ENCODE measurements around the gene NFAM1.

Gene NFAM1

GRCh38 chr22:42366806-42367581 is 65.2 kb downstream of the NFAM1 start:
- no peak overlapping the region for H3K27ac ChIP-seq (ENCODE audit: low read depth, low read length)
- H3K79me2 ChIP-seq (ENCODE audit: insufficient read depth, low read length) = no peaks in the 10 kb centered on the region
- H2AFZ ChIP-seq (ENCODE audit: low read depth, low read length, severe bottlenecking) = no peak overlapping the region
- H3K4me2 ChIP-seq (ENCODE audit: low read depth, low read length, poor library complexity, severe bottlenecking) = no peak overlapping the region
- H3F3A ChIP-seq (ENCODE audit: insufficient read depth) = 0 out of 2 replicates have a peak, but pooled peaks cover 3% of the 10 kb centered on the region
- H3K36me3 ChIP-seq (ENCODE audit: low read length) = no peaks in the 10 kb centered on the region
- no peak overlapping the region for H3K4me3 ChIP-seq (ENCODE audit: insufficient read depth, low read length, poor library complexity, severe bottlenecking)
- no peaks in the 10 kb centered on the region for H4K20me1 ChIP-seq (ENCODE audit: low read depth, low read length)
- H3K9me3 ChIP-seq (ENCODE audit: insufficient read depth, low read length) = no peaks in the 10 kb centered on the region
- H3K27me3 ChIP-seq (ENCODE audit: low read length) = no peaks in the 10 kb centered on the region
- H3K9me2 ChIP-seq (replicated peaks; ENCODE audit: insufficient read depth, low read length) = no peaks in the 10 kb centered on the region
- TF ChIP-seq EZH2phosphoT487 (conservative IDR thresholded peaks at IDR 0.05; ENCODE audit: low read length) (no peak), CTCF (IDR thresholded peaks at IDR 0.05; ENCODE audit: insufficient read depth, low read length, poor library complexity, severe bottlenecking) (no peak)
- H3K9ac ChIP-seq (ENCODE audit: low read length) = no peak overlapping the region

- Histone ChIP-seq H3K9ac (ENCODE audit: low read length) (no peak overlapping the region), H3K4me2 (ENCODE audit: low read depth, low read length, poor library complexity, severe bottlenecking) (no peak overlapping the region), H3K9me3 (ENCODE audit: insufficient read depth, low read length) (no peaks in the 10 kb centered on the region), H3K27me3 (ENCODE audit: low read length) (no peaks in the 10 kb centered on the region), H3K79me2 (ENCODE audit: insufficient read depth, low read length) (no peaks in the 10 kb centered on the region), H3K27ac (ENCODE audit: low read depth, low read length) (no peak overlapping the region), H3K4me3 (ENCODE audit: insufficient read depth, low read length, poor library complexity, severe bottlenecking) (no peak overlapping the region), H2AFZ (ENCODE audit: low read depth, low read length, severe bottlenecking) (no peak overlapping the region), H3K36me3 (ENCODE audit: low read length) (no peaks in the 10 kb centered on the region), H4K20me1 (ENCODE audit: low read depth, low read length) (no peaks in the 10 kb centered on the region), H3K9me2 (replicated peaks; ENCODE audit: insufficient read depth, low read length) (no peaks in the 10 kb centered on the region), H3F3A (ENCODE audit: insufficient read depth) (0 out of 2 replicates have a peak, but pooled peaks cover 3% of the 10 kb centered on the region)
- no peak for TF ChIP-seq EZH2phosphoT487 (conservative IDR thresholded peaks at IDR 0.05; ENCODE audit: low read length)
- no peak for TF ChIP-seq CTCF (IDR thresholded peaks at IDR 0.05; ENCODE audit: insufficient read depth, low read length, poor library complexity, severe bottlenecking)
These were observed 66.1 kb downstream of the NFAM1 start for GRCh38 chr22:42365942-42366695.

GRCh38 chr22:42365111-42365865 is 66.9 kb downstream of the NFAM1 start:
- no peak overlapping the region for H3K4me3 ChIP-seq (ENCODE audit: insufficient read depth, low read length, poor library complexity, severe bottlenecking)
- H3F3A ChIP-seq (ENCODE audit: insufficient read depth) = 0 out of 2 replicates have a peak, but pooled peaks cover 3% of the 10 kb centered on the region
- H3K79me2 ChIP-seq (ENCODE audit: insufficient read depth, low read length) = no peaks in the 10 kb centered on the region
- H3K9ac ChIP-seq (ENCODE audit: low read length) = no peak overlapping the region
- H3K9me3 ChIP-seq (ENCODE audit: insufficient read depth, low read length) = no peaks in the 10 kb centered on the region
- no peak overlapping the region for H2AFZ ChIP-seq (ENCODE audit: low read depth, low read length, severe bottlenecking)
- TF ChIP-seq EZH2phosphoT487 (conservative IDR thresholded peaks at IDR 0.05; ENCODE audit: low read length) (no peak), CTCF (IDR thresholded peaks at IDR 0.05; ENCODE audit: insufficient read depth, low read length, poor library complexity, severe bottlenecking) (no peak)
- H3K27ac ChIP-seq (ENCODE audit: low read depth, low read length) = no peak overlapping the region
- H3K27me3 ChIP-seq (ENCODE audit: low read length) = no peaks in the 10 kb centered on the region
- no peak overlapping the region for H3K4me2 ChIP-seq (ENCODE audit: low read depth, low read length, poor library complexity, severe bottlenecking)
- no peaks in the 10 kb centered on the region for H3K9me2 ChIP-seq (replicated peaks; ENCODE audit: insufficient read depth, low read length)
- no peaks in the 10 kb centered on the region for H3K36me3 ChIP-seq (ENCODE audit: low read length)
- no peaks in the 10 kb centered on the region for H4K20me1 ChIP-seq (ENCODE audit: low read depth, low read length)
